ENCODE measurements around the gene RAG2.

RAG2 gene

DNA sequence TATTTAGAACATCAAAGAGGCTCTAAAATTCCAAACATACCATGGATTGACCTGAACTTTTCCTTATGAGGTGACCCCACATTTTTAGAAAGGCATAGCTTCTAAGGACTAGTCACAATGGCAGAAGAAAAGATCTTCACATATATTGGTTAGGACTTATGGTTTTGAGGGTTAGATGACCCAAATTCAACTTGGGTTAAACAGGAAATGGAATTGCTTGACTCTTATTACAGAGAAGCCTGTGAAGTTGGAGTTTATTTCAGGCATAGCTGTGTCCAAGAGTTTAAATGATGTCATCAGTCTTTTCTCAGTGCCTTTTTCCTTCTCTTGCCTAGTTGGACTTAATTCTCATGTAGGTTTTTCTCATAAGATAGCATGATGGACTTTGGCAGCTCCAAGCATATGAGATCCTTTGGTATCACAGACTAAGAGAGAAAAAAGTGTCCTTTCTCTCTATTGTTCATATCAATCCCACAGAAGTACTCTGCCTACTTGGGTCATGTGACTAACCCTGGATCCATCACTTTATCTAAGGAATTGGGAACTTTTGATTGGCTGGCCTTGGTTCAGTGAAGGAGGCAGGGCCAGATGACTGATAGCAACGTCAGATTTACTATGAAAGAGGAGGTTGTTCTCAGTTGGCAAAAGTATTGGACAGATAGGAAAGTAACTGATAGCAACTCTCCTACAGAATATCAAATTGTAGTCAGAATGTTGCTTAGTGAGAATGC lies 47.5 kb downstream of the RAG2 start:
- DNase-seq (ENCODE audit: low read depth, low spot score): no peak

Data from smooth muscle cell of the brain vasculature (primary cell).